ENCODE data around the gene NXT1. TPM values are rescaled to one million over a fixed set of nuclear protein-coding genes. Genes with fewer than 3 reads are reported as not detected.

The NXT1 gene
- total RNA-seq, 1 experiment from 2014 or later = 46.7 TPM

- no peak for DNase-seq
- Histone ChIP-seq H3K36me3 (no peaks in the 10 kb centered on the region), H3K4me3 (no peak overlapping the region), H3K9me3 (no peaks in the 10 kb centered on the region), H3K27me3 (no peaks in the 10 kb centered on the region)
These were observed 32.2 kb upstream of the NXT1 start for GRCh38 chr20:23318347-23318746.

- H3K36me3 ChIP-seq = no peaks in the 10 kb centered on the region
- no peaks in the 10 kb centered on the region for H3K27me3 ChIP-seq
- no peak overlapping the region for H3K4me3 ChIP-seq
- no peak for DNase-seq
- H3K9me3 ChIP-seq = no peaks in the 10 kb centered on the region
These were observed 30.3 kb upstream of the NXT1 start for GRCh38 chr20:23320317-23320716.

GRCh38 chr20:23325107-23325506, 25.5 kb upstream of the NXT1 start:
- DNase-seq = no peak
- H3K27me3 ChIP-seq = no peaks in the 10 kb centered on the region
- H3K36me3 ChIP-seq = no peaks in the 10 kb centered on the region
- H3K9me3 ChIP-seq = no peaks in the 10 kb centered on the region
- no peak overlapping the region for H3K4me3 ChIP-seq

- DNase-seq = no peak
- H3K36me3 ChIP-seq = no peaks in the 10 kb centered on the region
- no peaks in the 10 kb centered on the region for H3K27me3 ChIP-seq
- H3K4me3 ChIP-seq = no peak overlapping the region
- no peaks in the 10 kb centered on the region for H3K9me3 ChIP-seq
These were observed 23.8 kb upstream of the NXT1 start for GRCh38 chr20:23326774-23327173.

- Histone ChIP-seq H3K4me3 (no peak overlapping the region), H3K27me3 (no peaks in the 10 kb centered on the region), H3K9me3 (no peaks in the 10 kb centered on the region), H3K36me3 (no peaks in the 10 kb centered on the region)
- no peak for DNase-seq
These were observed 22.8 kb upstream of the NXT1 start for GRCh38 chr20:23327617-23328333.

GRCh38 chr20:23331450-23332350, 18.9 kb upstream of the NXT1 start:
- no peak overlapping the region for H3K4me3 ChIP-seq
- no peaks in the 10 kb centered on the region for H3K9me3 ChIP-seq
- no peaks in the 10 kb centered on the region for H3K27me3 ChIP-seq
- H3K36me3 ChIP-seq = no peaks in the 10 kb centered on the region
- no peak for DNase-seq

- Histone ChIP-seq H3K36me3 (no peaks in the 10 kb centered on the region), H3K9me3 (no peaks in the 10 kb centered on the region), H3K27me3 (no peaks in the 10 kb centered on the region), H3K4me3 (no peak overlapping the region)
- DNase-seq = no peak
These were observed 18.1 kb upstream of the NXT1 start for GRCh38 chr20:23332467-23332866.

- H3K4me3 ChIP-seq = no peak overlapping the region
- no peaks in the 10 kb centered on the region for H3K36me3 ChIP-seq
- no peak for DNase-seq
- no peaks in the 10 kb centered on the region for H3K27me3 ChIP-seq
- H3K9me3 ChIP-seq = no peaks in the 10 kb centered on the region
These were observed 16.5 kb upstream of the NXT1 start for GRCh38 chr20:23334111-23334510.

- Histone ChIP-seq H3K27me3 (no peaks in the 10 kb centered on the region), H3K36me3 (no peaks in the 10 kb centered on the region), H3K9me3 (no peaks in the 10 kb centered on the region), H3K4me3 (no peak overlapping the region)
- no peak for DNase-seq
These were observed 15.1 kb upstream of the NXT1 start for GRCh38 chr20:23335521-23335920.

GRCh38 chr20:23336476-23336875, 14.1 kb upstream of the NXT1 start:
- no peak overlapping the region for H3K4me3 ChIP-seq
- H3K9me3 ChIP-seq = no peaks in the 10 kb centered on the region
- no peaks in the 10 kb centered on the region for H3K36me3 ChIP-seq
- no peaks in the 10 kb centered on the region for H3K27me3 ChIP-seq
- no peak for DNase-seq

- Histone ChIP-seq H3K9me3 (no peaks in the 10 kb centered on the region), H3K4me3 (no peak overlapping the region), H3K27me3 (no peaks in the 10 kb centered on the region), H3K36me3 (no peaks in the 10 kb centered on the region)
- DNase-seq = no peak
These were observed 13.3 kb upstream of the NXT1 start for GRCh38 chr20:23337312-23337711.

GRCh38 chr20:23339986-23340385, 10.6 kb upstream of the NXT1 start:
- Histone ChIP-seq H3K27me3 (no peaks in the 10 kb centered on the region), H3K36me3 (no peaks in the 10 kb centered on the region), H3K9me3 (no peaks in the 10 kb centered on the region), H3K4me3 (no peak overlapping the region)
- DNase-seq = no peak

- H3K9me3 ChIP-seq = no peaks in the 10 kb centered on the region
- no peak for DNase-seq
- H3K27me3 ChIP-seq = no peaks in the 10 kb centered on the region
- H3K4me3 ChIP-seq = no peak overlapping the region
- H3K36me3 ChIP-seq = no peaks in the 10 kb centered on the region
These were observed 10.1 kb upstream of the NXT1 start for GRCh38 chr20:23340524-23340923.

GRCh38 chr20:23341073-23341472, 9.5 kb upstream of the NXT1 start:
- DNase-seq = no peak

GRCh38 chr20:23343590-23343989, 7.0 kb upstream of the NXT1 start:
- Histone ChIP-seq H3K9me3 (no peaks in the 10 kb centered on the region), H3K4me3 (no peak overlapping the region), H3K27me3 (no peaks in the 10 kb centered on the region), H3K36me3 (no peaks in the 10 kb centered on the region)
- no peak for DNase-seq

More at GRCh38 chr20:23341073-23341472, 9.5 kb upstream of the NXT1 start:
- Histone ChIP-seq H3K27me3 (no peaks in the 10 kb centered on the region), H3K9me3 (no peaks in the 10 kb centered on the region), H3K4me3 (no peak overlapping the region), H3K36me3 (no peaks in the 10 kb centered on the region)

GRCh38 chr20:23344336-23344735, 6.3 kb upstream of the NXT1 start:
- H3K9me3 ChIP-seq = no peaks in the 10 kb centered on the region
- no peak for DNase-seq
- no peaks in the 10 kb centered on the region for H3K36me3 ChIP-seq
- H3K4me3 ChIP-seq = no peak overlapping the region
- H3K27me3 ChIP-seq = no peaks in the 10 kb centered on the region

- Histone ChIP-seq H3K36me3 (no peaks in the 10 kb centered on the region; the same call in 1 of the 2 replicates), H3K4me3 (no peak overlapping the region), H3K9me3 (no peaks in the 10 kb centered on the region), H3K27me3 (no peaks in the 10 kb centered on the region)
- DNase-seq = no peak
These were observed 4.6 kb upstream of the NXT1 start for GRCh38 chr20:23346002-23346401.

GRCh38 chr20:23347791-23348190, 2.8 kb upstream of the NXT1 start:
- H3K36me3 ChIP-seq = no peaks in the 10 kb centered on the region; the same call in 1 of the 2 replicates
- H3K27me3 ChIP-seq = no peaks in the 10 kb centered on the region
- DNase-seq = no peak
- H3K4me3 ChIP-seq = no peak overlapping the region
- no peaks in the 10 kb centered on the region for H3K9me3 ChIP-seq
